ENCODE results near the gene NDC80.

Gene NDC80

DNA sequence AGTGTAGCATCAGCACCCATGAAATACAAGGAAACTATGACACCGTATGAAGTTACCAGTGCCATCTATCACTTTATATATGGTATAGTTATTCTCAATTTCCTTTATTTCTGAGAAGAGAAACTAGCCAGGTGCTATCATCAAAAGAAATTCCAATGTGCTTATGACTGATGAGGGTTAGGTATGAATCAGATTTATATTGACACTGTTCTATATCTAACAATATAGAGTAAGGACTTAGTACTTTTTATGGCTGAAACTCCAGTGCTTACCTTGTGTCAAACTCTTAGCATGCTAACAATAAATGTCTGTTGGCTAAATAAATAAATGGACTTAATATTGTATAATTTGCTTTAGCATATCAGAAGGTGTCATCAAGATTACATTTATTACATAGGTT is 7.0 kb upstream of the NDC80 start:
- DNase-seq = no peak

DNA sequence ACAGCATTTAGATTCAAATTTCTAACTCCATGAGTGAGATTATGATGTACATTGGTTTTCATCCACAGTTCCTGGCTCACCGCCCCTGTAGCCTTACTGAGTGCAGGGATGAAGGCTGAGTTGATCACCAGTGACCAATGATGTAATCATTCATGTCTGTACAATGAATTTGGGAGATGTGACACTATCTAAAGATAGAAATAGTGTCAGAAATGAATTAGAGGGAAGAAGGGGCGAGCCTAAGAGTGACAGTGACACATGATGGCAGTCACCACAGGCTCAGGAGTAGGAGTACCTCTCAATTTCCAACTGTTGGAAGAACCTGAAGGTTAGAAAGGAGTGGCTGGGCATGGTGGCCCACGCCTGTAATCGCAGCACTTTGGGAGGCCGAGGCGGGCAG is 3.2 kb upstream of the NDC80 start:
- DNase-seq = no peak

DNA sequence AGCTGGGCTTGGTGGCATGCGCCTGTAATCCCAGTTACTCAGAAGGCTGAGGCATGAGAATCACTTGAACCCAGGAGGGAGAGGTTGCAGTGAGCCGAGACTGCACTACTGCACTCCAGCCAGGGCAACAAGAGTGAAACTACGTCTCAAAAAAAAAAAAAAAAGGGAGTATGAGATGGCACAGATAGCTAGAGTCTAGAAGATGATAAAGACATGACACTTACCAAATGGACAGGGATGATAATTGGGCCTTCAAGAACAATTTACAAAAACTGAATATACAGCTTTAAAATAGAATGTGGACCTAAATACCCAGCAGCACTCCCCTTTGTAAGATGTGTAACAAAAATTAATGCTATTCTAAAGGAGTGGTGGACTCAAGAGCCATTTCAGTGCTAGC is 2.8 kb upstream of the NDC80 start:
- DNase-seq = no peak

DNA sequence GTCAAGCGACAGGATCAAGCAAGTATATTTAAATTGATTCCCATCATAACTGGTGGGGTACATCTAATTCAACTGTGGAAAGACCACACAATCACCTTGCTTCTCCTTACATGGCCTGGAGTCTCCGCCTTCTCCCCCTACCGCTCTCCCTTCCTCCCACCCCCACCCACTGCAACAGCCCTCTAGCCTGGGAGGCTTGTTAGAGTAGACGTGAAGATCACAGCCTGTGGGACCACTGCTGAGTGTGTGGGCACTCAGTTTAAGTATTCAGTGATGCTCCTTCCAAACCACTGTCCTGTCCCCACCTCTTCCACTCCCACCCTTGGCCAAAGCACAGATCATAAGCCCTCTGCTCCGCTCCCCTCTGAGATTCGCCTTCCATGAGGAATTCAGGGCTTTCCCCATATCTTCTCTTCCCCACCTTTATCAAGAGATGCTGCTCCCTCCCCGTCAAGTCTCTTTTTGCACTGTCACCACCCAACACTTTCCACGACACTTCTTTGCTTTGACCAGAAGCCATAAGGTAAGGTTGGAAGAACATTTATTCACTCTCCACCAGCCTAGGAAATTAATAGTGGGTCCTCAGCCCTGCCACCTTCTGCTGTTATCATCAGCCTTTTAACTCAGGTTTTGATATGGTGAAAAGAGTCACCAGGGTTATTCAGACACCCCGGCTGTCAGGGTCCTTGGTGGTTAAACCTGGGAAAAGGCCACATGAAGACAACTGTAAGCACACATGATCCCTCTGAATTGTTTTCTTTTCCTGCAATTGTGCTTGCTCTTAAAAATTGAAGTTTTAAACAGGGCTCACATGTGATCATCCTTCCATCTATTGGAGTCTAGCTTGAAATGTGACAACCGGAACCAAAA is 1.8 kb upstream of the NDC80 start:
- no peak for DNase-seq

DNA sequence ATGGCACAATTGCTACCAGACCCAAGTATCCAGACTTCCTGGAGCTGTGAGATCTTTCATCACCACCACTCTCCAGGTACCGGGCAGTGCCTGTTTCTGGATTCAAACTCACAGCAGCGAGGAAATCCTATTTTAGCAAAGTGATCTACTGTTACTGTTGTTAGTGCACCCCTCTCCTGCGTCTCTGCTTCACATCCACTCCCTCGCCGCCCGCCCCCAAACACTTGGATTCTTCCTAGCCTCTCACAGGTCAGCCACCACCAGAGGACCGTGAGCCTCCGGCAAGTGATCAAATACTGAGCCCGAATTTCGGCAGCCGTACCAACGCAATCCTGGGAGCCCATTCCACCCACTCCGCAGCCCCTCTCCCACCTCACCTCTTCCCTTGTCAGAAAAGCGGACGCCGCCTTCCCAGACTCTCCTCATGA is 571 bp upstream of the NDC80 start:
- peak in 1 of 2 experiments; percentile 37 for DNase-seq

DNA sequence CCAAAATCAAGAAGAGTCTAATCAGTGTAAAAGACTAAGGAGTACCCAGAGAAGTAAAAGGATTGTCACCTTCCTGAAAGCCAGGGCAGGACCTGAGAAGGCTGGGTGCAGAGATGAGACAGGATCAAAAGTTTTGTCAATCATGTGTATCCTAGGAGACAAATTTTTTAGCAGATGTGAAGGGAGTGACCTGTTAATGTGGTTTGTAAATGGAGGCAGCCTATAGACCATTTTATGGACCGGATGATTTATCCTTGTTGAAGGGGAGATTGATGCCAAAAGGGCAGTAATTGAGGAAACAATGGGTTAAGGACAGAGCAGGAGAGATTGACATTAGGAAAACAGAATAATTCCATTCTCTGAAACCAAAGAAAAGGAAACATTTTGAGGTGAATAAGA is 813 bp downstream of the NDC80 start:
- no peak for DNase-seq

DNA sequence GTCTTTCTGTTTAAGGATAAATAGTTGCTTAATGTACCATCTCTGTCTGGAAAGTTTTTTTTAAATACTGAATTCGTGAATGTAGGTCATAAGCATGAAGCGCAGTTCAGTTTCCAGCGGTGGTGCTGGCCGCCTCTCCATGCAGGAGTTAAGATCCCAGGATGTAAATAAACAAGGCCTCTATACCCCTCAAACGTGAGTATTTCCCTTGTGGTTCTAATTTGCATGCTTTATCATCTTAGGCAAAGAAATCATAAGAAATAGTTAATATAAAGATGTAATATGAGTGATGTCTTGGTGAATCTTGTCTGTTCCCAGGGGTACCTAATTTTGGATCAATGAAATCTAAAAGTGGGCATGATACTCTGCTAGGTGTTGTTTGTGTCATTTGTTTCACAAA is 1.5 kb downstream of the NDC80 start:
- no peak for DNase-seq

DNA sequence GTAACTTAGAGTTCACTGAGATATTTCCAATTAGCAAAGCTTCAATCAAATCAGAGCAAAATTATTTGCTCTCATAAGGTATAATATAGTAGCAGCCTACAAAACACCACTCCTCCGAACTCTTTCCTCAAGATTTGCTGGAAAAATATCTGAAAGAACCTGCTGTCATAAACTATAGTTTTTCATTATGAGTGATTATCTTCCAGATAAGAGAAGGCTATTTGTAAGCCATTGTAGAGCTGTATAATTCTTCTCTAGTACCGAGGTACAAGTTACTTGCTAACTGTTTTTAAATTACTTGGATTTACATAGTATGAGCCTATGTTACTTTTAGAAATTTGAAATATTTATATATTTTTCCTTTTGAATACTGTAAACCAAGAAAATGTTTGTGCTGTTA is 2.1 kb downstream of the NDC80 start:
- DNase-seq = no peak

DNA sequence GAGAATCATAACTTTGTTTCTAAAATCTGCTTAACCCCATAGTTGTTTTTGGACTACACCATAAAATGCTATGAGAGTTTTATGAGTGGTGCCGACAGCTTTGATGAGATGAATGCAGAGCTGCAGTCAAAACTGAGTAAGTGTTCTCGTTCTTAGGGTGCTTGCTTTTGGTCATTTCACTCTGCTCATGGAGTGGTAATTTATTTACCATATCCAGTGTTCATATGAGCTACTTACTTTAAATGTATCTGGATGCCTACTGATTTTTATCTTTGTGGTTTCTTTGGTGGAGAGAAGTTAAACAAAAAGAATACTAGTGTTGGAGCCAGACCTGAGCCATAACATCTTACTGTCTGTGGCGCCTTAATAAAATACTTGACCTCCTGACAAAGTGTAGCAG is 16.4 kb downstream of the NDC80 start:
- DNase-seq = no peak

DNA sequence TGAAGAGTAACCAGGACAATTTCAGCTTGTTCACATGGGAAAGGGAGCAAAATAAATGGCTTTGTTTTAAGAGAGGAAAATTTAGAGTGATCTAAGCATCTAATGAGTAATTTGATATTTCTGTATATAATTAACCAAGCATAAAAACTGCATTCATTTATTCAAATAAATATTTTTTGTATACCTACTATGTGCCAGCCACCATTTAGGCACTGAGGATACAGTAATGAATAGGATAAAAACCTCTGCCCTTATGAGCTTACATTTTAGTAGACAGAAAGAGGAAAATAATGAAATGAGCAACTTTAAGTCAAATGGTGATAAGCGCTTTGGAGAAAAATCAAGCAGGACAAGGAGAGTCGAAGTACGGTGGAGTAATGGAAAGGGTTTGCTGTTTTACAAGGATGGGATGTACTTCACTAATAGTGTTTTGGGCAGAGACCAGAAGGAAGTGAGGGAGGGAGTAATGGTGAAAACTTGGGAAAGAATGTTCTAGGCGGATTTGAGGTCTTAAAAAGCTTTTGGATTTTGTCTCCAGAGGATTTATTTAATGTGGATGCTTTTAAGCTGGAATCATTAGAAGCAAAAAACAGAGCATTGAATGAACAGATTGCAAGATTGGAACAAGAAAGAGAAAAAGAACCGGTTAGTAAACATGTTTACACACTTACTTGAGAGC is 17.4 kb downstream of the NDC80 start:
- DNase-seq = no peak

DNA sequence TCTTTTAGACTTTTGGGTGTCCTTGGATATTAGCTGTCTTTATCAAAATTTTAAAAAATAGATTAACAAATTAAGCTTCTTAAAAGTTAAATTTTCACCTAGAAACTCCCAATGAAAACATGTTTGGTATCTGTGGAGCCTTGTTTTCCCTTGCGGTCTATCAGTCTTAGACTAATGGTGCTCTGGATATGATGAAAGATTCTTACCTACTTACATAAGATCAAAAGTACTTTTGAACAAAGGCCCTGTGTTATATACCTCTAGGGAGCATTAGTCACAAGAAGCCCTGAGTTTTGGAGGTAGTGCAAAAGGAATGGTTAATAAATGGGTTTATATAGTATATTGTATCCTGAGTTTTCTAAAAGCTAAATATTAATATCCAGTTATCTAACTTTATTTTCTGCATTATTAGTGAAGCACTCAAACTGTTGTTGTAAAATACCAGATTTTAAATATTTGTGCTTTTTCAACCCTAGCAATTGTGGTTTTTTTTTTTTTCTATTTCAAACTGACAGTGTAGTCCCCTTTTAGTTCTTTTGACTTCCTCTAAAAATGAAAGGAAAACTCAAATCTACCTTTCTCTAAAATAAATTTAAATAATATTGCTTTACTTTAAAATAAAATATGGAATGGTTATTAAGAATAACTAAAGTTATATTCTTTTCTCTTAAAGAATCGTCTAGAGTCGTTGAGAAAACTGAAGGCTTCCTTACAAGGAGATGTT is 18.1 kb downstream of the NDC80 start:
- DNase-seq = no peak

DNA sequence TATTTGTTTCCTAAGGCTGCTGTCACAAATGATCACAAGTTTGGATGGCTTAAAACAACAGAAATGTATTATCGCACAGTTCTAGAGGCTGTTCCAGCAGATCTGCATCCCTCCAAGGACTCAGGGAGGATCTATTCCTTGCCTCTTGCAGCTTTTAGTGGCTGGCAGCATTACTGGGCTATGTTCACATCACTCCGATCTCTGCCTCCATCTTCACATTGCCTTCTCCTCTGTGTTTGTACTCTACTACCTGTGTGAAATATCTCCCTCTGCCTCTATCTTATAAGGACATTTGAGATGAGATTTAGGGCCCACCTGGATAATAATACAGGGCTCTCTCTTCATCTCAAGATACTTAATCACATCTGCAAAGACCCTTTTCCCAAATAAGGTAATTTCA is 18.9 kb downstream of the NDC80 start:
- DNase-seq = no peak

DNA sequence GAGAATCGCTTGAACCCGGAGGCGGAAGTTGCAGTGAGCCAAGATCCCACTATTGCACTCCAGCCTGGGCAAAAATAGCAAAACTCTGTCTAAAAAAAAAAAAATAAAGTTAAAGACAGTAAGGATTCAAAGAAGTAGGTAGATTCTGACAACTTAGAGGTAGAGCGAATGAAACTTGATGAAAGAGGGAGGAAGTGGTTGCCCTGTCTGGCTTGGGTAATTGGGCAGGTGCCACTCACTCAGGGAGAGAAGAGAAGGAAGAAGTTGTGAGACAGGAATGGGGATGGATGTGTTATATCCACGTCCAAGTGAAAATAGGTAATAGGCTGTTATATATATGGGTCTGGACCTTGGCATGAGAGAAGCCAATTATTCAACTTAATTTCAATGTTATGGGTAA is 26.3 kb downstream of the NDC80 start:
- DNase-seq = no peak

DNA sequence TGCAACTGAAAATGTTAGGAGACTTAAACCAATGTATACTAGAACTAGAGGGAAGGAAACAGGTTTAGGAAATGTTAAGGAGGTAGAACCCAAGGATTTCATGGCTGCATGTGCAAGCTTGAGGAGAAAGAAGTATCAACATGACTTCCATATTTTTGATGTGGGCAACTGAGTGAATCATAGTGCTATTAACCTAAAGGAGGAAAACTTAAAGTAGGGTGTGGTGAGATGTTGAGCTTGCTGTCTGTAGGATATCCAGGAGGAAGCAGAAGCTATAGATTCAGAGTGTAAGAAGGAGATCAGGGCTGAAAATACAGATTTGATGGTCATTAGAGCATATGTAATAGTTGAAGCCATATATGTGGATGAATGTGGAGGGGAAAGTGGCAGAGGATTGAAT is 31.5 kb downstream of the NDC80 start:
- no peak for DNase-seq

DNA sequence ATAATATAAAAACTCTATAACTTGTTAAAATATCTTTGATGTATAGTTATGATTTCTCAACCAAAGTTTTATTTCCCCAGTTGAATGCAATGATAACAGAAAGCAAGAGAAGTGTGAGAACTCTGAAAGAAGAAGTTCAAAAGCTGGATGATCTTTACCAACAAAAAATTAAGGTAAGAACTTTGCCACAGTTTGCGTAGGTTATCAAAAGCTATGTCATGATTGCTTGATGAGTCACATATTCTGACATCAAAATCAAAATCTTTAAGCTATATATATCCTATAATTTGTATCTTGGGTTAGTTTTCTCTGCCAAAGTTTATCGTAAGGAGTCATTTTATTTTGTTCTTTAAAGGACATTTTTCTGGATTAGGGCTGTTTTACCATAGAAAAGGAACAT is 35.0 kb downstream of the NDC80 start:
- no peak for DNase-seq

DNA sequence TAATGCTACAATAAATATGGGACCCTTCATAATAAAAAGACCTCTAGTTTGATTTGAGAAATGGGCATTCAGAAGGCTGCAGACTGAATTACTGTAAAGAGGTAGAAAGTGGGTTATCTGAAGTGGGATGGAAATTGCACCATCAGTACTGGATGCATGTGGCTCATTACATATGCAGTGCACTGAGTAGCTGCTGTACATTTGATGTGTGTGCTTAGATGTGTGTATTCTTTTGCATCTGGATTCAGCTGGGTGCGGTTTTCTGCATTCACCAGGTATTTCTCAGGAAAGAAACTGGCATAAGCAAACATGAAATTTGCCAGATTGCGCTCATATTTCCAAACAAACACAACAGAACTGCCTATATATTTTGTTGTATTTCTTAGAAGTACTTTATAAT is 38.2 kb downstream of the NDC80 start:
- no peak for DNase-seq

DNA sequence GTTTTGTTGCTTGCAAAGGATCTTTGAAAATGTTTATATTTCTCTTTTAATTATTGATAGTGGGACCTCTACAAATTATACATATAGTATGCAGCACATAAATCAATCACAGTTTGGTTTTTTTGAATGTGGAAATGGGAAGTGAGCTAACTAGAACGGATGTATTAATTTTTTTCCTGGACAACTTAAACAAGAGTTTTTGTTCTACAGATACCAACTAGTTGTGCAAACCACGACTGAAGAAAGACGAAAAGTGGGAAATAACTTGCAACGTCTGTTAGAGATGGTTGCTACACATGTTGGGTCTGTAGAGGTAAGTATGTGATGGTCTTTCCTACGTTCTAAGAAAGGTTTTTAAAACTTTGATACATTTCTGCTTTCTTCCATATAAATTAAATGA is 39.2 kb downstream of the NDC80 start:
- DNase-seq = no peak

DNA sequence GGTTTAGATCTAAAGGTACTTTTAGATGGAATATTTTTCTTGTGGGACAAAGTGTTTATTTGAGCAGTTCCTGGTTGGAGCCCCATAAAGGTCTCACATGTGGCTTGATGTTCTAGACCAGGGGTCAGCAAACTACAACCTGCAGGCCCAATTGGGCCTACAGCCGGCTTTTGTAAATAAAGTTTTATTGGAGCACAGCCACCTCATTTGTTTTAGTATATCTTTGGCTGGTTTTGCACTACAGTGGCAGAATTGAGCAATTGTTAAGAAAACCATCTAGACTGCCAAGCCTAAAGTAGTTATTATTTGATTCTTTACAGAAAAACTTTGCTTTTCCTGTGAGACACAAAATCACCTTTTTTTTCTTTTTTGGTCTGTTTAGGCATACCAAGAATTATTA is 41.6 kb downstream of the NDC80 start:
- DNase-seq = no peak

DNA sequence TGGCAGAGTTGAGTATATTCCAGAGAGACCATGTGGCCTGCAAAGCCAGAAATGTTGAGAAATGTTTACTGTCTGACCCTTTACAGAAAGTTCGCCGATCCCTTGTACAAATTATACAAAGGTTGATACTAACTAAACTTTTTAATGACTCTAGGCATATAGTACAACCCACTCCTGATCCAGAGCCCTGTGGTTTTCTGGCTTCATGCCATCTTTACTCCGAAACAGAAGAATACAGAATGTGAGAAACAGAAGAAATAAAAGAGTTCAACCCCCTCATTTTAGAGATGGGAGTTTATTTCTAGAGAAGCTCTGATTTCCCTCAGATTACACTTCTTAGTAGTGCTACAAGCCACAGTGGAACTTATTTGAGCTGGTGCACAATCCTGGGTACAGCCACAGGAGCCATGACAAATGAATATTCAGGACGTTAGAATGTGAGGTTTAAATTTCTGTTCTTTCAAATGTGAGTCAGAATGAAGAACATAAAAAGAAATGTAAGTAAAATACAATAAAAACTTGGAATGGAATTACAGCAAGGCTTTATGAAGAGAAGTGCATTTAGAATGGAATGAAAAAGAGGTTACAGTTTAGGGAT is 46.1 kb downstream of the NDC80 start:
- no peak for DNase-seq

DNA sequence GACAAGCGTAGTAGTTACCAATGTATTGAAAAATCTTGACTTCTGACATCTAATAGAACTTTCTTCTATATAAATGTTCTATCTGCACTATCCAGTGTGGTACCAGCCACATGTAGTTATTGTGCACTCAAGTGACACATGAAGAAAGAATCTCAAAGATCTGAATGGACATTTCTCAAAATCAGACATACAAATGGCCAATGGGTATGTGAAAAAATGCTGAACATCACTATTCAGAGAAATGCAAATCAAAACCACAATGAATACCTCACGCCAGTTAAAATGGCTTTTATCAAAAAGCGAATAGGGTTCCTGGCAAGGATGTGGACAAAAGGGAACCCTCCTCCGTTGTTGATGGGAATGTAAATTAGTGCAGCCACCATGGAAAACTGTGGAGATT is 46.7 kb downstream of the NDC80 start:
- no peak for DNase-seq

DNA sequence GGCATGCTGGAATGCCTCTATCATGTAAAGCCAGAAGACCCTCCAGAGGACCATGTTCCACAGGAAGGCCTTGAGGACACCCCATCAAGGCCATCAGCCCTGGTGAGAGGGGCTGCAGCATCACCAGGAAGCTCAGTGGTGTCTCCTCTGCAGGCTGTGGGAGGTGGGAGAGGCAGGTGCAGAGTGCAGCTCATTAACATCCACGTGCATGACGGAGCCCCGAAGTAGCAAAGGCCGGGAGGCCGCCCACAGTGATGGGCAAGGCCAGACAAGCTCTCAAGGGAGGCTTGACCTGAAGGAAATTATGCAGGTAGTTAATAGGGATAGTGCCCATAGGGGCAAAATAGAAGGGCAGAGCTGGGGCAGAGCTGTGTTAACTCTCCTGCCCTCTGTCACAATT is 53.9 kb downstream of the NDC80 start:
- no peak for DNase-seq

DNA sequence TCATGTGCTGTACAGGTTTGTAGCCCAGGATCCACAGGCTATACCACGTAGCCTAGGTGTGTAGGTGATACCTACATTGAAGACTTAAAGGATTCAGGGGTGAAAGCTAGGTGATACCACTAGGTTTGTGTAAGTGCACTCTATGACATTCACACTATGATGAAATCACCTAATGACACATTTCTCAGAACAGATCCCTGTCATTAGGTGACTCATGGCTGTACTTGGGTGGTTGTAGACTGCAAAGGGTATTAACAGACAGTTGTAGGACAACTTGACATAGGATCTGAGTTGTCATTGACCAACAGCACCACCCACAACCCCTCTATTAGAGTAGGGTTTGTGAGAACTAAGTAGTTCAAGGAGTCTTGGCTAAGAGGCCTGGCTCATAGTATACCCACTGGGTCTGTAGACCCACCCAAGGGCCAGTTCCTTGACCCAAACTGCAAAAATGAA is 56.5 kb downstream of the NDC80 start:
- DNase-seq = no peak

DNA sequence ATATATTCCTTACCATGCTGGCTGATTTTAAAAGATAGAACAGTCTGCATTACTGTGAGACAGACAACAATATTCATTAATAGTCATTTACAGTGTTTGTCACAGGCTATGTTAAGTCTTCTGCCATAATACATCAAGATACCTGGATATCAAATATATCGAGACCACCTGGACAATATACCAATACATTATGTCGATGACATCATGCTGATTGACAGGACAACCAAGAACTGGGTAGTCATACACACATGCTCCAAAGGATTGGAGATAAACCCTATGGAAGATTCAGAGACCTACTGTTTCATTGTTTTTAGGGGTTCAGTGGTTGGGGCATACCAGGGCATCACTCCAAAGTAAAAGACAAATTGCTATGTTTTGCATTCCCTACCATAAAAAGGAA is 57.6 kb downstream of the NDC80 start:
- no peak for DNase-seq

DNA sequence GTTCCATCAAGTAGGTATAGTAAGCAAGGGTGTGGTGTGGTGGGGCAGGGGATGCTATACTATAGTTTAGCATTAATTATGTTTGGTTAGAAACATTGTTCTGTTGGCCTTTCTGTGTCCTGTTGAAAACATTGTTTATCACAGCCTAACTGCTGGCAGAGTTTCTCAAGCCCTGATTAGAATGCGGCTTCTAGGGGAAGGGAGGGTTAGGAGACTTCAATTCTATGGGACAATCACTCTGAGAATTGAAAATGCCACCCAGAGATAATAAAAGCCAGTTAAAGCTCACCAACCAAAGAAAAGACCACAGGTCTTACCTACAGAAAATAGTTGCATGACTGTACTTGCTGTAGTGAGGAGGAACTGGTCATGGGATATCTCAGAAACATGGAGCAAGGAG is 64.2 kb downstream of the NDC80 start:
- DNase-seq = no peak
